Ishikawa (cell line): ENCODE measurements around the gene TBC1D20.

Experiments used
- CEBPB ChIP-seq: IDR thresholded peaks from 2 replicates; pipeline ENCODE4 v1.6.1; 2012
- CREB1 ChIP-seq: IDR thresholded peaks from 2 replicates; pipeline ENCODE4 v1.6.1; 2012; ENCODE audit warnings: low read depth
- EGR1 ChIP-seq: IDR thresholded peaks from 2 replicates; pipeline ENCODE4 v1.6.1; 2012
- EP300 ChIP-seq: IDR thresholded peaks from 2 replicates; pipeline ENCODE4 v1.6.1; 2012; ENCODE audit warnings: borderline replicate concordance
- FOXM1 ChIP-seq: IDR thresholded peaks from 2 replicates; pipeline ENCODE4 v1.6.1; 2012; ENCODE audit warnings: low read depth, borderline replicate concordance
- NFIC ChIP-seq: IDR thresholded peaks from 2 replicates; pipeline ENCODE4 v1.6.1; 2012
- RAD21 ChIP-seq: IDR thresholded peaks from 2 replicates; pipeline ENCODE4 v1.6.1; 2012; ENCODE audit warnings: low read depth
- TAF1 ChIP-seq: IDR thresholded peaks from 2 replicates; pipeline ENCODE4 v1.6.1; 2012; ENCODE audit warnings: low read depth, mild to moderate bottlenecking
- TEAD4 ChIP-seq: IDR thresholded peaks from 2 replicates; pipeline ENCODE4 v1.6.1; 2012
- YY1 ChIP-seq: IDR thresholded peaks from 2 replicates; pipeline ENCODE4 v1.6.1; 2012; ENCODE audit warnings: low read depth
- TF ChIP-seq, protein P1 (sequence below): IDR thresholded peaks from 2 replicates; pipeline ENCODE4 v1.6.1; 2012
- TF ChIP-seq, protein P2 (sequence below): IDR thresholded peaks from 2 replicates; pipeline ENCODE4 v1.6.1; 2012

DNA sequence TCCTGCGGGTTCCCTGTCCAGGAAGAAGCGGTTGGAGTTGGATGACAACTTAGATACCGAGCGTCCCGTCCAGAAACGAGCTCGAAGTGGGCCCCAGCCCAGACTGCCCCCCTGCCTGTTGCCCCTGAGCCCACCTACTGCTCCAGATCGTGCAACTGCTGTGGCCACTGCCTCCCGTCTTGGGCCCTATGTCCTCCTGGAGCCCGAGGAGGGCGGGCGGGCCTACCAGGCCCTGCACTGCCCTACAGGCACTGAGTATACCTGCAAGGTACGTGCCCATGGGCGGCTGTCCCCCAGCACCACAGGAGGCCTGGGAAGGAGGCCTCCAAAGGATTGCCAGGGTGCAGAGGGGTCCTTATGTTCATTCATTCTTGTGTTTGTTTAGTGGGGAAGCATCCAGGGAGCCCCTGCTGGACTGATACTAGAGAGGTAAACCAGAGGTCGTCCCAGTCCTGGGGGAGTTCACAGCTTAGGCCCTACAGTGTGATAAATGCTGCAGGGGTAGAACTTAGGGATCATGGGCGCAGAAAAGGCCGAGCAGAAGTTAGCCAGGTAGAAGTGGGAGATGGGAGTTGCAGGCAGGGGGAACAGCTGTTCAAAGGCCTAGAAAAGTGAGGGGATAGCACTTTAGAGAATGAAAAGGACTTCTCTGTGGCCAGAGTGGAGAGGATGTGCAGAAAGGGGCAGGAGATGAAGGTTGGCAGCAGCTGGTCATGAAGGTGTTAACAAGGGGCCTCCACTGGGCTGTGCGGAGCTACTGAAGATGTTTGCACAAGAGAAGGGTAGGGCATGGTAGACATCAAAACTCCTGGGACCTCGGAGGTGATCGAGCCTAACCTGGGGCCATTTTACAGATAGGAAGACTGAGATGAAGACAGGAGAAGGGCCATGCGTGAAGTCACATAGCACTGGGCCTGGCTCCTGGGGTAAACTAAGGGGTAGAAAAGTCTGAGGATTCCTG lies 74.0 kb downstream of the TBC1D20 start:
- TF ChIP-seq FOXM1 (no peak), RAD21 (no peak), CEBPB (no peak), EGR1 (no peak), TEAD4 (no peak), CREB1 (no peak), TAF1 (no peak), EP300 (no peak), NFIC (no peak), YY1 (no peak)
- TF ChIP-seq, protein P1, sequence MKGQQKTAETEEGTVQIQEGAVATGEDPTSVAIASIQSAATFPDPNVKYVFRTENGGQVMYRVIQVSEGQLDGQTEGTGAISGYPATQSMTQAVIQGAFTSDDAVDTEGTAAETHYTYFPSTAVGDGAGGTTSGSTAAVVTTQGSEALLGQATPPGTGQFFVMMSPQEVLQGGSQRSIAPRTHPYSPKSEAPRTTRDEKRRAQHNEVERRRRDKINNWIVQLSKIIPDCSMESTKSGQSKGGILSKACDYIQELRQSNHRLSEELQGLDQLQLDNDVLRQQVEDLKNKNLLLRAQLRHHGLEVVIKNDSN, result no peak
- TF ChIP-seq, protein P2, sequence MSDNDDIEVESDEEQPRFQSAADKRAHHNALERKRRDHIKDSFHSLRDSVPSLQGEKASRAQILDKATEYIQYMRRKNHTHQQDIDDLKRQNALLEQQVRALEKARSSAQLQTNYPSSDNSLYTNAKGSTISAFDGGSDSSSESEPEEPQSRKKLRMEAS, result no peak
